HG02870 (cell line): ENCODE results near the gene IL23R.

ENCODE experiments used
- ATAC-seq: cut with Tn5 transposase; IDR thresholded peaks from one replicate; pipeline ENCODE4 v1.9.1; 2021; ENCODE audit warnings: mild to moderate bottlenecking, moderate library complexity; ENCODE audit not compliant: unreplicated experiment

Gene IL23R

GRCh38 chr1:67148516-67149178 is 17.6 kb upstream of the IL23R start:
- ATAC-seq, result peak; percentile 20

- ATAC-seq, result peak; percentile 95
These were observed 17.0 kb upstream of the IL23R start for GRCh38 chr1:67149179-67149770.

DNA sequence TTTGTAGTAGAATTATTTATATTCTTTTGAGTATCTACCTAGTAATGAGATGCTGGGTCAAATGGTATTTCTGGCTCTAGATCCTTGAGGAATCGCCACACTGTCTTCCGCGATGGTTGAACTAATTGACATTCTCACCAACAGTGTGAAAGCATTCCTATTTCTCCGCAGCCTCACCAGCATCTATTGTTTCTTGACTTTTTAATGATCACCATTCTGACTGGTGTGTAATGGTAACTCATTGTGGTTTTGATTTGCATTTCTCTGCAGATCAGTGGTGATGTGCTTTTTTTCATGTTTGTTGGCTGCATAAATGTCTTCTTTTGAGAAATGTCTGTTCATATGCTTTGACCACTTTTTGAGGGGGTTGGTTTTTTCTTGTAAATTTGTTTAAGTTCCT is 15.3 kb upstream of the IL23R start:
- ATAC-seq, result no peak

DNA sequence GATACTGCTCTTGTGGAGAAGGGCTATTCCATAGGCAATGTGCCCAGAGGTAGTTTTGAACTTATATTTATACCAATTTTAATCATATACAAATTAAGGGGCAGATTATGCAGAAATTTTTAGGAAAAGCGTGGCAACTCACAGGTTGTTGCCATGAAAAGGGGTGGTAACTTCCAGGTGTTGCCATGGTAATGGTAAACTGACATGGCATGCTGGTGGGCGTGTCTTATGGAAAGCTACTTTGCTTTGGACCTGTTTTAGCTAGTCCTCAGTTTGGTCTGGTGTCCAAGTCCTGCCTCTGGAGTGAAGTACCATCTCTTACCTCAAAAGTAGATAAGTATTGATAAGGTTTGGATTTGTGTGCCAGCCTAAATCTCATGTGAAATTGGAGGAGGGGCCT is 7.9 kb upstream of the IL23R start:
- ATAC-seq, result no peak

DNA sequence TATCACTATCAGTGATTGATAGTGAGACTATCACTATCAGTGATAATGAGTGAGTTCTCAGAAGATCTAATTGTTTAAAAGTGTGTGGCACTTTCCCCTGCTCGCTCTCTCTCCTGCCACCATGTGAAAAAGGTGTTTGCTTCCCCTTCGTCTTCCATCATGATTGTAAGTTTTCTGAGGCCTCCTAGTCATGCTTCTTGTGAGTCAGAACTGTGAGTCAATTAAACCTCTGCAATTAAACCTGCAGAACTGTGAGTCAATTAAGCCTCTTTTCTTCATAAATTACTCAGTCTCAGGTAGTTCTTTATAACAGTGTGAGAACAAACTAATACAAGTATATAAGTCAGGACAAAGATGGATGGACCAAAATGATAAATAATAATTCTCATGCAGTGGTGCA is 7.0 kb upstream of the IL23R start:
- ATAC-seq, result no peak

- ATAC-seq, result peak; percentile 54
These were observed 3.3 kb upstream of the IL23R start for GRCh38 chr1:67162954-67163353.

DNA sequence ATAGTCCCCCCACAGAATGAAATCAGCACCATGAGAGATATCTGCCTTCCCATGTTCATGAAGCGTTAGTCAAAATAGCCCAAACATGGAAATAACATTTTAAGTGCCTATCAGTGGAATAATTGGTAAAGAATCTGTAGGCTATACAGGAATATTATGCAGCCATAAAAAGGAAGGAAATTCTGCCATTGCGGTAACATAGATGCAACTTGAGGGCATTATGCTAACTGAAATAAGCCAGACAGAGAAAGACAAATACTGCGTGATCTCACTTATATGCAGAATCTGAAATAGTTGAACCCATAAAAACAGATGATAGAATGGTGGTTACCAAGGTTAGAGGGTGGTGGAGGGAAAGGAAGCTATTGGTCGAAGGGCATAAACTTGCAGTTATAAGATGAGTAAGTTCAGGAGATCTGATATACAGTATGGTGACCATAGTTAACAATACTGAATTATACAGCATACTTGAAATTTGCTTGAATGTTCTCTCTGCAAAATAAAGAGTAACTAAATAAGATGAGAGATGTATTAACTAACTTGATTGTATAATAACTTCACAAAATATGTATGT is 699 bp upstream of the IL23R start:
- ATAC-seq, result no peak

GRCh38 chr1:67169496-67169895 is 3.2 kb downstream of the IL23R start:
- no peak for ATAC-seq

DNA sequence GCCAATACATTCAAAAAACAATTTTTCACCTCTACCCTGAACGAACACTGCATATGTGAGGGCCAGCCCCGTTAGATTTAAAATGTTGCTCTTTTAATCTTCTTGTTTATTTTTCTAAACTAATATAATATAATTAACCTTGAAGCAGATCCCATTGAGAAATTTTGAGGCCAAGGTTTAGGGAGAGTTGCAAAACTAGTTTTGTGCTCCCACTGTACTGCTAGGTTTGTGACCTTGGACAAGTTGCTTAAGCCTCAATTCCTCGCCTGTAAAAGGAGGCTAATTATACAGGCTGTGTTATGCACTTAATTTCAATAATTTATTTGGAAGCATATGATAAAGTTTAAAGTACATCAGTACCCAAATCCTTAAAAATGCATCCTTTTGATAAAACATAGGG is 3.7 kb downstream of the IL23R start:
- no peak for ATAC-seq

- ATAC-seq, result no peak
These were observed 4.7 kb downstream of the IL23R start for GRCh38 chr1:67170751-67171573.

DNA sequence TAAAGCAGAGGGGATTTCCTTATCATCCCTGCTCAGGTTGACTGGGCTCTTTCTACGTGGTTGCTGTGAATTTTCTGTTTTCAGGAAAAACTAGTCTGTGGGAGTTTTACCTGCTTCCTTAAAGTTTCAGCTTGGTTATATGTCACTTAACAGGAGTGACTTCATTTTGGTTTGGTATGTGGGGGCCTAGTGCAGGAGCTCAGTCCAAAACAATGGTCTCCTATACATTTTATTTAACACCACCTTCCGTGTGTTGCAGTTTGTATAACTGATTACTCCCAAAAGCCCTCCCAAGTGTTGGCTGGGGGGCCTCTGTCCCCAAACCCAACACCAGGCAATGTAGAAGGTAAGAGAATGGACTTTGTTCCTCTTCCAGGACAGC is 5.3 kb downstream of the IL23R start:
- ATAC-seq, result peak; percentile 5

- peak; percentile 59 for ATAC-seq
These were observed 5.7 kb downstream of the IL23R start for GRCh38 chr1:67171978-67172377.

DNA sequence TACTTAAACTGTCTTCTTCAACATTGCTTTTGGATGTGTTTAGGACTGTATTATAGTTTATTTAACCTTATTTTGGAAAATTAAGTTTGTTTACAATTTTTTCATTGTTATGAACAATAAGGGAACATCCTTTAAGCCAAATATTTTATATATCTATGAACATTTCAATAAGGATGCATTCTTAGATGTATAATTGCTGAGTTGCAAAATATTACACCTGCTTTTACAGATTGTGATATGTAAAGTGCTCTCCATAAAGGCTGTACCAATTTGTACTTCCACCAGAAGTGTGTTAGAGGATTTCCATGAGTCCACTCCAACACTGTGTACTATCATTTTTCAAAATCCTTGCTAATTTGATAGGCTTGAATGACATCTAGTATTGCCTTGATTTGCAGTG is 7.7 kb downstream of the IL23R start:
- ATAC-seq, result no peak

DNA sequence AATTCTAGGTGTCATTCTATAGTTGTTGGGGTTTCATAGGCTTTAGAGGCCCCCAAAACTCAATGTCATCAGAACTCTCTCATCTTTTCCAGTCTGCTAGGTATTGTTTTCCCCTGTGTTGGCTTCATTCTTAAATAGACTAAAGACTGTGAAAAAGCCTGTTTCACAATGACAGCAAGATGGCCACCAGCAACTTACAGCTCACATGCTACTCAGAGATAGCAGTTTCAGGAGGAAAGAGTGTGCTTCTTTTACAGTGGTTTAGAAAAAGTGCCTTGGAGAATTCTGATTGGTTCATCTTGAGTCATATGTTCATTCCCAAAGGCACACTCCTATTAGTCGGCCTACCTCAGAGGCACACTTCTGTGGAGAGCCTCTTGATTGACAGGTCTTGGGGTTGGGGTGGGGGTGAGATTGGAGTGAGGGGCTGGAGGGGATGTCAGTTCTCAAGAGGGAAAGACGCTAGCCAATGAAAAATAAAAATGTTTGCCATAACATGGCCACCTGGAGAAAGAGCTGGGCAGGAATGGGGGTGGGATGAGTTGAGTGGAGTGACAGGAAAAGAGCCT is 8.5 kb downstream of the IL23R start:
- ATAC-seq, result peak; percentile 57

- ATAC-seq, result no peak
These were observed 9.4 kb downstream of the IL23R start for GRCh38 chr1:67175530-67176087.

DNA sequence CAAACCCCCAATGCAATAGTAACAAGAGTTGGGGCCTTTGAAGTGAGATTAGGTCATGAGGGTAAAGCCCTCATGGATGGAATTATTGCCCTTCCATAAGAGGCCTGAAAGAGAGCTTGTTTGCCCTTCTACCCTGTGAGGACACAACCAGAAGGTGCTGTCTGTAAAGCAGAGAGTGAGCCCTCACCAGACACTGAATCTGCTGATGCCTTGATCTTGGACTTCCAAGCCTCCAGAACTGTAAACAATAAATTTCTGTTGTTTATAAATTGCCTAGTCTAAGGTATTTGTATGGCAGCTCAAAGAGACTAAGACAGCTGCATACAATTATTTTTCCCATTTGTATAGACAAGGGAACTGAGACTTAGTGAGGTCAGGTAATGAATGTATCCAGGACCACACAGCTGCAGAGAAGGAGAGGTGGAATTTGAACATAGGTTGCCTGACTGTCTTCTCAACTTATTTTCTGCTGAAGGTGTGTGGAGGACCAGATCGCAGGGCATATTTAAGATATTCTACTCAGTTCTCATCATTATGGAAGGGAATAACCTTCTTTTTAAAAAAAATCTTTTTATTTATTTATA is 18.7 kb downstream of the IL23R start:
- ATAC-seq, result no peak

GRCh38 chr1:67188137-67188536 is 21.9 kb downstream of the IL23R start:
- ATAC-seq, result no peak

DNA sequence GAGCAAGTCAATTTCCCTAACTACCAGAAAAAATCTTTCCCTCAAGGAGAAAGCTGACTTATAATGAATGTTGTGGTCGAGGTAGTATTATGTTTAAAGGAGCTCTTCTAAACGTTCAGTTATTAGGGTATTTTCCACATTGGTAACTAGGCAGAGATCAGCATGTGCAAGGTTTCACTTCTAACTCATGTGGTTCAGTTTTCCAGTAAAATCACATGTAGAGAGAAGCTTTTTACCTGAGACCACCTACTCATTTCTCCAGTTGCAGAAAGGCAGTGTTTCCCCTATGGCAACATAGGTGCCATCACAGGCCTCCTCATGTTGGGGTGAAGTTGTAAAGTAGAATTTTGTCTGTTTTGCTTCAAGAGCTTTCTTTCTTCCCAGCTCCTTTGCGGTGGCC is 23.7 kb downstream of the IL23R start:
- no peak for ATAC-seq

GRCh38 chr1:67190410-67190809 is 24.2 kb downstream of the IL23R start:
- no peak for ATAC-seq

- ATAC-seq, result no peak
These were observed 24.7 kb downstream of the IL23R start for GRCh38 chr1:67190942-67191341.
